NCI-H748 (cell line): ENCODE measurements around the gene MYCN.
"Not testable (repeated sequence)": the region's sequence is repeated elsewhere in the genome, so short reads cannot be mapped to it uniquely, and the experiment has no call there.

Experiments used
- DNase-seq: peaks from one replicate; lab custom pipeline; 2025; ENCODE audit not compliant: unreplicated experiment; lab: John Stamatoyannopoulos, UW

Gene MYCN

GRCh38 chr2:15939854-15940660, at the start of gene MYCN:
TSS of gene MYCN (plus strand) at chr2:15940550. CDS start at chr2:15942065, 1,515 bp downstream.
- peak; percentile 95 for DNase-seq

DNA sequence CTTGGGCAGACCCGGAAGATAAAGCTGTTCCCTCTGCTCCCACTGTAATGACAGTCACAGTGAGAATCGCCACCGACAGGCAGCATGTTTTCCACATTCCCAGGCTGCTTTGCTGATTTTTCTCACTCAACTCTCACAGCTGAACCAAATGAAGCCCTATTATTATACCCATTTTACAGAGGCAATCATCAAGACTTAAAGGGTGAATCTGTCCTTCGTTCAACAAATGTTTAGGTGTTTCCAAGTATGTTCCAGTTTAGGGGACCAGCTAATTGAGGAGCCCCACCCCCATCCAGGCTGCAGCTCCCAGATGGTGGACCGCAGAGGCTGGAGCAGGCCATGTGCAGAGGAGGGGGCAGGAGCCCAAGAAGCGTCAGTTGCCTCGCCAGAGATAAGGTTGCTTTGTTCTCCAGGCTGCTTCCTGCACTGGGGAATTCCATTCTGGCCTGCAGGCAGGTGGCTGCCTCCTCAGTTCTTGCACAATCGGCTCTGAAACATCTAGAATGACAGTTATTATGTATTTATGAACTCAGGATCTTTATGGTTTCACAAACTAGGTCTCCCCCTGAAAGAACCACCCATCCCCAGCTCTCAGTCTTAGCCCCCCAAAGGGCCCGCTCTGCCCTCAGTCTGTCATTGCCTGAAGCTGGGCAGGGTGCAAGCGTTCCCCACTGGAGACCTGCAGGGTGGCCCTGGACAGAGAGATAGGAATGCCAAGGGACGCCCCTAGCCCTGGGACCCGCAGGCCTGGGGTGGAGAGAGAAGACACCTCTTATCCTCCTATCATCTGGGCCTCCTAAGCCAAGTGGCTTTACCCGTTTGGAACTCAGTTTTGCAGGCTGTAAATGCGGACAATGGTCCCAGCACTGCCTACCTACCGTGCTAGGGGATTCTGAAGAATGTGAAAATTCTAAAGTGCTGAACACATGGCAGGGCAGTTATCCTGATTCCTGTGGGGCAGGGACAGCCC, 49.1 kb upstream of the MYCN start:
- no peak for DNase-seq

DNA sequence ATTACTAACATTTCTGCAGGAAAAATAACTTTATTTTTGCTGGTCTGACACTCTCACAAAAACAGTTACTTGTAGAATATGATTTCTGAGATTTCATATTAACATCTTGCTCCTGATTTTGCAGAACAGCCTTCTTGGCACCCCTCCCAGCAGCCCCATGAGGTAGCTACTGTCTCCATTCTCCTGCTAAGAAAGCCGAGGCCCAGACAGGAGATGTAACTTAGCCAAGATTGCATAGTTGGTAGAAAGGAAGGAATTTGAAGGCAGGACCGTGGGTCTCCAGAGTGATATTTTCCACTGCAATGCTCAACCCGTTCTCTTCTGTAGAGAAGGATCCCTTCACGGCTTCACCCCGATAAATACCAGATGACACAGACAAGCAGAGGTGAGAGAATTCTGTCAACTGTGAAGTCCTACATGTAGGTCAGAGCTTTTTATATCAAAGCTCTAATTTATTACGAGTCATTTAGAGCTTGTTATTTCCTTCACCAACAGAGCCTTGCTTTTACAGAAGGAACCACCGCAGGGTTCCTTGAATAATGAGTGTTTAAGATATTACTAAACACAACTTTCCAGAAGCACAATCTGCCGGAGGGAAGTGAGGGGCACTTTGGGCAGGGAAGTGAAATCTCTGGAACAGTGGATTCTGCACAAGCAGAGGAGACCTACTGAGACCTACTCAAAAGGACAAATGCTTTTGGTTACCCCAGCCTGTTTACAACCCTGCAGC, 48.0 kb upstream of the MYCN start:
- DNase-seq: no peak

DNA sequence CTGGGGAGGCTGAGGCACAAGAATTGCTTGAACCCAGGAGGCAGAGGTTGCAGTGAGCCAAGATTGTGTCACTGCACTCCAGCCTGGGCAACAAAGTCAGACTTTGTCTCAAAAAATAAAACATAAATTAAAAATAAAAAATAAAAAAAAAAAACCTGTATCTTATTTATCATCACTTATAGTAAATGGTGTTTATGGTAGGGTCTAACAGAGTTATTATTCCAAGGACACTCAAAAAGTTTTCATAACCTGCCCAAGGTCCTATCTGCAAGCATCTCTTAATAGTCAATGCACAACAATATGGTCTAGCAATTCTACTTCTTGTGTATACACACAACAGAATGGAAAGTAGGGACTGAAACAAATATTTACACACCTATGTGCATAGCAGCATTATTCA, 47.3 kb upstream of the MYCN start:
- no peak for DNase-seq

DNA sequence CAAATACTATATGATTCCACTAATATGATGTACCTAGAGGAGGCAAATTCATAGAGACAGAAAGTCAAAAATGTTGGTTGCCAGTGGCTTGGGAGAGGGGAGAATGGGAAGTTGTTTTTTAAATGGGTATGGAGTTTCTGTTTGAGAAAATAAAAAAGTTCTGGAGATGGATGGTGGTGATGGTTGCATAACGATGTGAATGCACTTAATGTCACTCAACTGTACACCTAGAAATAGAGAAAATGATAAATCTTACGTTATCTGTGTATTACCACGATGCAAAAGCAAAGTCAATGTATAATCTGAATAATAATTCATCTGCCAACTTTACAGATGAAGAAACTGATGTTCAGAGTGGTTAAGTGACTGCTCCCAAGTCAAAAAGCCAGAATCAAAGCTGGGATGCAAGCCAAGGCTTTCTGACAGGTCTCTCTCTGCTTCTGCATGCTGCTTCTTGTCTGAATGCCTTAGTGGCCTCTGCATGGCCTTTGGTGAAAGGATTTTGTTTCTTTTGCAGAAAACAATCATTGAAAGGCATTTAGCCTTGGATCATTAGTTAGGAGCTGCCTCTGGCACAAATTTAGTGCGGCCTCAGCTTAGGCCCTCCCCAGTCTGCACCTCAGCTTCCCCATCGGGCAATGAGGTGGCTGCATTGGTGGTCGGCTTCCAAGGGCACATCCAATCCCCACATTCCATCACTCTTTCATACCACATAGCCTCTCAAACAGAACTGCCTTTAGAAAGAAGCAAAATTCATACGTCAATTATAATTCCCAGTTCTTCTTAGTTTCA, 46.5 kb upstream of the MYCN start:
- no peak for DNase-seq

DNA sequence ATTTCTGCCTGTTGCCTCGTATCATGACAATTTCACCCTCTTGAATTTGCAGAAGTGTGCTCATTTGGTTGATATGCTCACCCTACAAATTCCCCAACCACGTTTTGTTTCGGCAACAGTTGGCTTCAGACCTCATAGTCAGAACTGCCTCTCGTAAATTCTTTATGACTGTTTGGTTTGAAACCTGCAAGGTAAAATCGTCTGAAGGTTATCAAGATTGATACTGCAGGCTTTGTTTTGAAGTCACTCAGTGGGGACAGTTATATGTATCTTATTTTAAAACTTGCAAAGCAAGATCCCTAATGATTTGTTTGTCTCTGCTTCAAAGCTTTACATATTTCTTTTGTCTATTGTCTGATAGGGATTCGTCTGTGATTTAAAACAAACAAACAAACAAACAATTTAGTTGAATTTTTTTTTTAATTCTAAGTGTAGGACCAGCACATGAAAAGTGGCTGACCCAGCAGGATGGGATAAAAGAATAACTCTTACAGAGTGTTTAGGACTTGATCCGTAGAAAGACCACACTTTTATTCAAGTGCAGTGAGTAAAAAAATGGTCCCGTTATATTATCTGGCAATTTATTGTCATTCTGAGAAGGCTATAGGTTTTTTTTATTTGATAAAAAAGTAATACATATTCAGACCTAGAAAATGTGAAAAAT, 45.7 kb upstream of the MYCN start:
- DNase-seq: no peak

DNA sequence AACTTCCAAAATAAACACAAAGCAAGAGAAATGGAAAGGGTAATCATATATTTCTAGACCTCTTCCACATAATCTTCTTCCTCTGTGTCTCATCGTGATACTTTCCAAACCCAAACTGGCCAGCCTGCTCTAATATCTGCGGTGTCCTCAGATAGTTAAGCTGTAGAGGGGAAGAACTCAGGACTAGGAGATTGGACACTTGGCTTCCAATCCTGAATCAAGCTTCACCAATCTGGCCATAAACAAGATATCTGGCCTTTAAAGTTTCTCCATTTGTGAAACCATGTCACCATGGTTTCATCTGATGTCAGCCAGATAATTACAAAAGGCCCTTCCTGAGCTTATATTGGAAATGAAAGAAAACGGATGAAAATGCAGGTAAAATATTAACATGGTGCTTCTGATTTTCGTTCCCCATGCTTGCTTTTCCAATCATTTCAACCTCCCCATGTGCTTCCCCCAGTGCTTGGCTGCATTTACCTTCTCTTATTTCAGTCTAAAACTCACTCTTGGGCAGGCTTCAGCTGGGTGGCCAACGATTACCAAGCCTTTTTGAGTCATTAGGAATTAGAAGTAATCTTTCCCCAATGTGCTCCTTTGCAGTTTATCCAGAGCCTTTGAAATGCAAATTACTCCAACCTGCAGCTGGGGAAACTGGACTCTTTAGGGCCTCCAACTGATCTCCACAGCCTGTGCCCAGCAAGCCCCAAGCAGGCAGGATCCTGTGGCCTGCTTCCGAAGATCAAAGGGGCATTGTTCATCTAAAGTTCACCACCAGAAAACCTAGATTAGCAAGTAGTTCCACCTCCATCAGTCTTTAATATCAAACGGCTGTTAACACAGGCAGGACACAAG, 44.5 kb upstream of the MYCN start:
- no peak for DNase-seq

DNA sequence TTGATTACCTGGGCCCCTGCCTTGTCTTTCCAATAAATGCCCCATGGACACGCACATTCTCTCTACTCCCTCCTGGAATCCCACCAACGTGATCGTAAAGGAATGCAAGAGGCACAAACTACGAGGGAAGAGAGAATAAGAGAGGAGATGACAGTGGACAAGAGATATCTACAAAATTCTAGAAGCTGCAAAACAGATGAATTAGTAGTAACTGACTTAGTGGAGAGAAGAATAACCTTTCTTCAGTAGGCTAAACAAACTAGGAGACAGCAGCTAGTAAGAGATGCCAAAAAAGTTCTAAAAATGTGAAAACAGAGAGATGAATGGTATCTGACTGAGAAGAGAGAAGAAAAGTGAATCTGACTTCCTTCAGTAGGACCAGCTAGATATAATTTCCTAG, 43.5 kb upstream of the MYCN start:
- no peak for DNase-seq

DNA sequence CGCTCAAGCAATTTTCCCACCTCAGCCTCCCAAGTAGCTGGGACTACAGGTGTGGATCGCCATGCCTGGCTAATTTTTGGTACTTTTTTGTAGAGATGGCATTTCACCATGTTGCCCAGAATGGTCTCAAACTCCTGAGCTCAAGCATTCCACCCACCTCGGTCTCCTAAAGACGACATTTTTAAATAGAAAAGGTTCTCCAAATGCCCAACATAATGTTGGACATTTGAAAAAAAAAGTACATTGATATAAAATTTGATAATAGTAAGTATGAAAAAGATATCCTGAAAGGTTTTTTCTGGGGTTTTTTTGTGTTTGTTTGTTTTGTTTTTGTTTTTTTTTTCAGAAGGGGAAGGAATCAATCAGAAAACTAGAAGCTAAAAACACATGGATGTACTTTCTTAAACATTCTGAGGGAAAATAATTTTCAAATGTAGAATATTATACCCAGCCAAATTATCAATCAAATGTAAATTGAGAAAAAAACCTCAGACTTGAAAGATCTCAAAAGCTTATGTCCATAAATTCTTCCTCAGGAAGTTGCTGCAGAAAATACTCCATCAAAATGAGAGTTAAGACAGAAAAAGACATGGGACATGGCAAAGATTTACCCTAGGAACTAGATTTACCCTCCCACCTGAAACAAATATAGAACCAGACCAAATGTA, 42.8 kb upstream of the MYCN start:
- no peak for DNase-seq

GRCh38 chr2:15899327-15899612, 41.1 kb upstream of the MYCN start:
- no peak for DNase-seq

- DNase-seq: peak; percentile 14
These were observed 40.4 kb upstream of the MYCN start for GRCh38 chr2:15899751-15900493.

GRCh38 chr2:15901095-15901807, 39.1 kb upstream of the MYCN start:
- no peak for DNase-seq

DNA sequence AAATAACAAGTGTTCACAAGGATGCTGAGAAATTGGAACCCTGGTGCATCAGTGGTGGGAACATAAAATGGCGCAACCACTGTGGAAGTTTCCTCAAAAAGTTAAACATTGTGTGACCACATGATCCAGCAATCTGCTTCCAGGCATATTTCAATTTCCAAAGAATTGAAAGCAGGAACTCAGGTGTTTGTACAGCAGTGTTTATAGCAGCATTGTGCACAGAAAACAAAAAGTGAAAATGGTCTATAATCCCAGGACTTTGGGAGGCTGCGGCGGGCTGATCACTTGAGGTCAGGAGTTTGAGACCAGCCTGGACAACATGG, 38.6 kb upstream of the MYCN start:
- DNase-seq: no peak

- not testable (repeated sequence) for DNase-seq
These were observed 36.4 kb upstream of the MYCN start for GRCh38 chr2:15903910-15904309.

DNA sequence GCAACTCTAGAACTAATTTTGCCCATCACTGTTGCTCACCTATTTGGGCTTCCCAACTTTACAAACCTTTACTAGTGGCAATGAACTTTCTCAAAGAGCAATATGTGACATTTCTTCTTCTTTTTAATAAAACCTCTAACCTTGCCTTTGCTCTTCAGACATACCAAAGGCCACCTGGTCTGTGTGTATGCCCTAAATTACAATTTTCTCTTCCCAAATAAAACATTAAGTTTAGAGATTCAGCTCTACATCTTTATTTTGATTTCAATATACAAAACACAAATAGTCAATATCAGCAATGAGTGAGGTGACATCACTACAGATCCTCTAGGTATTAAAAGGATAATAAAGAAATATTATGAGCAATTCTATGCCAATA, 35.1 kb upstream of the MYCN start:
- no peak for DNase-seq

DNA sequence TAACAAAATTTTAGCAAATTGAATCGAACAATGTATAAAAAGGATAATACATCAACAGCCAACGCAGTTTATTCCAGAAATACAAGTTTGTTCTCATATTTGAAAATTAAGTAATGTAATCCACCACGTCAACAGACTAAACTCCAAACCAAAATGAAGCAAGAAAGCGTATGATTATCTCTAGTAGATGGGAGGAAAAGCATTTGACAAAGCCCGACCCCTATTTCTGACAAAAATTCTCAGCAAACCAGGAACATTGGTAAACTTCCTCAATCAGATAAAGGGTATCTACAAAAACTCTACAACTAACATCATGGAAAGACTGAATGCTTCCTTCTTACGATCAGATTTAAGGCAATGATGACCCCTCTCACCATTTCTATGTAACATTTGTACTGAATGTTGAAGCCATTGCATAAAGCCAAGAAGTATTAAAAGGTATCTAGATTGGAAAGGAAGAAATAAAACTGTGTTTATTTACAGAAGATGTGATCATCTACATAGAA, 34.3 kb upstream of the MYCN start:
- DNase-seq: no peak

GRCh38 chr2:15906778-15907177, 33.6 kb upstream of the MYCN start:
- no peak for DNase-seq
